ENCODE data around the gene EFEMP2.

Gene EFEMP2

GRCh38 chr11:65829459-65829858 is 43.1 kb downstream of the EFEMP2 start:
- no peak for DNase-seq (ENCODE audit: low read depth in 4 of 4, low spot score in 1 of 4)

GRCh38 chr11:65826984-65827735 is 45.4 kb downstream of the EFEMP2 start:
- DNase-seq (ENCODE audit: low read depth in 4 of 4, low spot score in 1 of 4), result no peak

GRCh38 chr11:65822776-65823528 is 49.6 kb downstream of the EFEMP2 start:
- no peak for DNase-seq (ENCODE audit: low read depth in 4 of 4, low spot score in 1 of 4)

GRCh38 chr11:65821107-65821506 is 51.5 kb downstream of the EFEMP2 start:
- DNase-seq (ENCODE audit: low read depth in 4 of 4, low spot score in 1 of 4), result no peak

- DNase-seq (ENCODE audit: low read depth in 4 of 4, low spot score in 1 of 4), result peak; percentile 90 to 99 (median 93)
Measured at GRCh38 chr11:65817835-65818680, 54.5 kb downstream of the EFEMP2 start.

GRCh38 chr11:65817312-65817834 is 55.2 kb downstream of the EFEMP2 start:
- DNase-seq (ENCODE audit: low read depth in 4 of 4, low spot score in 1 of 4), result no peak

GRCh38 chr11:65816696-65817095 is 55.9 kb downstream of the EFEMP2 start:
- DNase-seq (ENCODE audit: low read depth in 4 of 4, low spot score in 1 of 4), result no peak

Measured in stimulated activated CD4-positive, alpha-beta T cell treated with anti-CD3 and anti-CD28 coated beads, Interleukin-1b, Interleukin-23, amount 100 ng/mL, for 24 hours (primary cell).